GM21825 (cell line): Measurements from ENCODE around the gene MRPL10.
"Not testable (repeated sequence)": the region's sequence is repeated elsewhere in the genome, so short reads cannot be mapped to it uniquely, and the experiment has no call there.

ENCODE experiments used
- ATAC-seq: cut with Tn5 transposase; IDR thresholded peaks from one replicate; pipeline ENCODE4 v1.9.1; 2021; ENCODE audit warnings: mild to moderate bottlenecking, moderate library complexity; ENCODE audit not compliant: unreplicated experiment

Gene MRPL10

GRCh38 chr17:47800686-47801085 lies 30.7 kb downstream of the MRPL10 start:
- ATAC-seq = no peak

- no peak for ATAC-seq
These were observed 33.5 kb downstream of the MRPL10 start for GRCh38 chr17:47797797-47798196.

- no peak for ATAC-seq
These were observed 38.4 kb downstream of the MRPL10 start for GRCh38 chr17:47792979-47793378.

- ATAC-seq = no peak
These were observed 38.9 kb downstream of the MRPL10 start for GRCh38 chr17:47792457-47792856.

GRCh38 chr17:47791025-47791424 lies 40.3 kb downstream of the MRPL10 start:
- no peak for ATAC-seq

GRCh38 chr17:47789611-47790561 lies 41.5 kb downstream of the MRPL10 start:
- ATAC-seq = no peak

GRCh38 chr17:47785538-47786123 lies 45.7 kb downstream of the MRPL10 start:
- ATAC-seq = no peak

GRCh38 chr17:47781397-47781796 lies 49.9 kb downstream of the MRPL10 start:
- no peak for ATAC-seq

GRCh38 chr17:47778184-47778635 lies 53.1 kb downstream of the MRPL10 start:
- ATAC-seq = no peak

- ATAC-seq = no peak
These were observed 54.8 kb downstream of the MRPL10 start for GRCh38 chr17:47776330-47777197.

GRCh38 chr17:47774987-47775580 lies 56.3 kb downstream of the MRPL10 start:
- ATAC-seq = no peak

- no peak for ATAC-seq
These were observed 57.0 kb downstream of the MRPL10 start for GRCh38 chr17:47774331-47774730.

- not testable (repeated sequence) for ATAC-seq
These were observed 57.7 kb downstream of the MRPL10 start for GRCh38 chr17:47773649-47774048.
